SU-DHL-6 (cell line): Measurements from ENCODE around the gene DPM3.

Experiments used
- H2AFZ ChIP-seq: fragments of 200-600 bp; sonication (generic); 2 replicates; pipeline ENCODE4 v1.6.1; 2014; ENCODE audit warnings: low read depth, mild to moderate bottlenecking, moderate library complexity, mixed read lengths, antibody characterized with exemption, low read length; ENCODE audit not compliant: severe bottlenecking
- H3F3A ChIP-seq: fragments of 200-600 bp; shearing (Covaris generic); 2 replicates; pipeline ENCODE4 v1.6.0; 2016; ENCODE audit warnings: antibody characterized with exemption, mild to moderate bottlenecking; ENCODE audit not compliant: insufficient read depth
- H3K27ac ChIP-seq: fragments of 200-600 bp; sonication (generic); 2 replicates; pipeline ENCODE4 v1.5.1; 2016; ENCODE audit warnings: low read depth, mild to moderate bottlenecking, low read length, moderate library complexity, mixed read lengths
- H3K27me3 ChIP-seq: fragments of 200-600 bp; sonication (generic), shearing (Covaris generic); 2 replicates; pipeline ENCODE4 v1.6.0; 2014; ENCODE audit warnings: mild to moderate bottlenecking, low read length
- H3K36me3 ChIP-seq: fragments of 200-600 bp; sonication (generic); 2 replicates; pipeline ENCODE4 v1.6.1; 2014; ENCODE audit warnings: mild to moderate bottlenecking, low read length, mixed read lengths
- H3K4me2 ChIP-seq: fragments of 300-600, 200-600 bp; shearing (Covaris generic), sonication (generic); 2 replicates; pipeline ENCODE4 v1.6.0; 2014; ENCODE audit warnings: low read length, low read depth, mild to moderate bottlenecking; ENCODE audit not compliant: poor library complexity, severe bottlenecking
- H3K4me3 ChIP-seq: fragments of 200-600 bp; sonication (generic); 2 replicates; pipeline ENCODE4 v1.5.1; 2014; ENCODE audit warnings: antibody characterized with exemption, low read length, mild to moderate bottlenecking, mixed read lengths; ENCODE audit not compliant: insufficient read depth, poor library complexity, severe bottlenecking
- H3K79me2 ChIP-seq: fragments of 200-600 bp; sonication (generic); 2 replicates; pipeline ENCODE4 v1.6.1; 2014; ENCODE audit warnings: mild to moderate bottlenecking, low read length, moderate library complexity; ENCODE audit not compliant: insufficient read depth
- H3K9ac ChIP-seq: fragments of 200-600 bp; sonication (generic); 2 replicates; pipeline ENCODE4 v1.7.0; 2014; ENCODE audit warnings: mild to moderate bottlenecking, low read length
- H3K9me2 ChIP-seq: fragments of 200-600 bp; sonication (generic); replicated peaks from 2 replicates; pipeline ENCODE4 v1.6.1; 2014; ENCODE audit warnings: low read length; ENCODE audit not compliant: insufficient read depth
- H3K9me3 ChIP-seq: fragments of 200-600 bp; sonication (generic); 2 replicates; pipeline ENCODE4 v1.6.1; 2014; ENCODE audit warnings: low read length, mixed read lengths; ENCODE audit not compliant: insufficient read depth
- H4K20me1 ChIP-seq: fragments of 200-600 bp; sonication (generic); 2 replicates; pipeline ENCODE4 v1.6.1; 2014; ENCODE audit warnings: low read depth, mild to moderate bottlenecking, antibody characterized with exemption, low read length, moderate library complexity, mixed read lengths
- CTCF ChIP-seq: fragments of 200-600 bp; sonication (generic); IDR thresholded peaks from one replicate; pipeline ENCODE4 v1.5.1; 2017; ENCODE audit warnings: antibody characterized with exemption, mild to moderate bottlenecking, low read length, moderate library complexity; ENCODE audit not compliant: insufficient read depth, poor library complexity, severe bottlenecking
- EZH2phosphoT487 ChIP-seq: fragments of 200-600 bp; sonication (generic), shearing (Covaris generic); conservative IDR thresholded peaks from 2 replicates; pipeline ENCODE4 v1.6.1; 2018; ENCODE audit warnings: mild to moderate bottlenecking, antibody characterized with exemption, low read length, moderate library complexity, mixed read lengths

Gene DPM3

GRCh38 chr1:155127967-155128754 is 12.2 kb downstream of the DPM3 start:
- Histone ChIP-seq H3K9me2 (no peaks in the 10 kb centered on the region), H3K9ac (no peak overlapping the region; the same call in 1 of the 2 replicates), H3K9me3 (no peaks in the 10 kb centered on the region), H3K36me3 (no peaks in the 10 kb centered on the region), H3F3A (no peaks in the 10 kb centered on the region), H3K4me3 (no peak overlapping the region), H3K27me3 (no peaks in the 10 kb centered on the region), H4K20me1 (no peaks in the 10 kb centered on the region), H3K4me2 (peak overlapping the region; percentile 42), H3K27ac (no peak overlapping the region), H2AFZ (no peak overlapping the region), H3K79me2 (no peaks in the 10 kb centered on the region)
- no peak for TF ChIP-seq EZH2phosphoT487
- TF ChIP-seq CTCF: no peak

- TF ChIP-seq CTCF (no peak), EZH2phosphoT487 (no peak)
- peak within 1 kb of the TSS; percentile 42 for H3K4me2 ChIP-seq
These were observed 13.0 kb downstream of the DPM3 start, which contains the start of gene EFNA1 for GRCh38 chr1:155127105-155127966. Gene EFNA1 (plus strand): TSS chr1:155127876. CDS start chr1:155127978, 102 bp downstream.

GRCh38 chr1:155126556-155127104 is 13.7 kb downstream of the DPM3 start:
- no peak overlapping the region for H3K27ac ChIP-seq
- H3F3A ChIP-seq: no peaks in the 10 kb centered on the region
- H3K9me2 ChIP-seq: no peaks in the 10 kb centered on the region
- H3K36me3 ChIP-seq: no peaks in the 10 kb centered on the region
- no peak for TF ChIP-seq EZH2phosphoT487
- TF ChIP-seq CTCF: no peak
- H4K20me1 ChIP-seq: no peaks in the 10 kb centered on the region
- H3K4me2 ChIP-seq: peak overlapping the region; percentile 42
- H3K4me3 ChIP-seq: no peak overlapping the region
- no peak overlapping the region for H2AFZ ChIP-seq
- H3K9ac ChIP-seq: no peak overlapping the region
- no peaks in the 10 kb centered on the region for H3K27me3 ChIP-seq
- no peaks in the 10 kb centered on the region for H3K9me3 ChIP-seq
- no peaks in the 10 kb centered on the region for H3K79me2 ChIP-seq

More at GRCh38 chr1:155127105-155127966, 13.0 kb downstream of the DPM3 start, which contains the start of gene EFNA1:
- H4K20me1 ChIP-seq: no peaks in the 10 kb centered on the region
- peak within 1 kb of the TSS; percentile 27 for H3K4me3 ChIP-seq
- H3K9ac ChIP-seq: no peak within 1 kb of the TSS; the same call in 1 of the 2 replicates
- no peaks in the 10 kb centered on the region for H3K9me3 ChIP-seq
- H3K27me3 ChIP-seq: no peaks in the 10 kb centered on the region
- H2AFZ ChIP-seq: no peak within 1 kb of the TSS
- H3K9me2 ChIP-seq: no peaks in the 10 kb centered on the region
- H3F3A ChIP-seq: no peaks in the 10 kb centered on the region
- H3K36me3 ChIP-seq: no peaks in the 10 kb centered on the region
- no peak within 1 kb of the TSS for H3K27ac ChIP-seq
- H3K79me2 ChIP-seq: no peaks in the 10 kb centered on the region
